22Rv1 (cell line): ENCODE results near the gene KRTAP27-1.

Experiments used
- H3K27ac ChIP-seq: fragments of 450-650 bp; 2 replicates; pipeline ENCODE4 v1.5.1; 2017
- ZFX ChIP-seq: fragments of 450-650 bp; IDR thresholded peaks from 2 replicates; pipeline ENCODE4 v1.6.1; 2017; ENCODE audit warnings: antibody characterized with exemption, borderline replicate concordance
- TF ChIP-seq, protein P1 (sequence below): fragments of 450-650 bp; IDR thresholded peaks from 2 replicates; pipeline ENCODE4 v1.5.1; 2017; ENCODE audit warnings: mild to moderate bottlenecking

The KRTAP27-1 gene

DNA sequence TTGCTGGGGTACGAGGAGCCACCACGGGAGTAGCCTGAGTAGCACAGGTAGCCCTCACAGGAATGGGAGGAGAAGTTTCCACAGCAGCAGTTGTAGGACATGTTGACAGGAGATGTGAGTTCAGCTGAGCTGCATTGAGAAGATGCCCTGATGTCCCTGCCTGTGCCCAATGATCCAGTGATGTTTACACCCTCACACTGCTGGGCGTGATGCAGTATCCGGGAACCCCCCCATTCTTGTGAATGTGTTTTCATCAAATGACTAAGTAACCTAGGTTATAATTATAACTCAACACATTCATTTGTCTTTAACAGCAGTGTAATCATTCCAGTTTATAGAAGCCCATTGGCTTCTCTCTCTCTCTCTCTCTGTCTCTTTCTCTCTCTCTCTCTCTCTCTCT is 11.0 kb upstream of the KRTAP27-1 start, which contains the start of gene KRTAP23-1:
KRTAP23-1 (minus strand) TSS at position 101 of the 400 bp plus-strand sequence; CDS start at position 101, 0 bp downstream.
- H3K27ac ChIP-seq, result no peak within 1 kb of the TSS
- no peak for TF ChIP-seq ZFX
- TF ChIP-seq, protein P1, sequence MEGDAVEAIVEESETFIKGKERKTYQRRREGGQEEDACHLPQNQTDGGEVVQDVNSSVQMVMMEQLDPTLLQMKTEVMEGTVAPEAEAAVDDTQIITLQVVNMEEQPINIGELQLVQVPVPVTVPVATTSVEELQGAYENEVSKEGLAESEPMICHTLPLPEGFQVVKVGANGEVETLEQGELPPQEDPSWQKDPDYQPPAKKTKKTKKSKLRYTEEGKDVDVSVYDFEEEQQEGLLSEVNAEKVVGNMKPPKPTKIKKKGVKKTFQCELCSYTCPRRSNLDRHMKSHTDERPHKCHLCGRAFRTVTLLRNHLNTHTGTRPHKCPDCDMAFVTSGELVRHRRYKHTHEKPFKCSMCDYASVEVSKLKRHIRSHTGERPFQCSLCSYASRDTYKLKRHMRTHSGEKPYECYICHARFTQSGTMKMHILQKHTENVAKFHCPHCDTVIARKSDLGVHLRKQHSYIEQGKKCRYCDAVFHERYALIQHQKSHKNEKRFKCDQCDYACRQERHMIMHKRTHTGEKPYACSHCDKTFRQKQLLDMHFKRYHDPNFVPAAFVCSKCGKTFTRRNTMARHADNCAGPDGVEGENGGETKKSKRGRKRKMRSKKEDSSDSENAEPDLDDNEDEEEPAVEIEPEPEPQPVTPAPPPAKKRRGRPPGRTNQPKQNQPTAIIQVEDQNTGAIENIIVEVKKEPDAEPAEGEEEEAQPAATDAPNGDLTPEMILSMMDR, result no peak

DNA sequence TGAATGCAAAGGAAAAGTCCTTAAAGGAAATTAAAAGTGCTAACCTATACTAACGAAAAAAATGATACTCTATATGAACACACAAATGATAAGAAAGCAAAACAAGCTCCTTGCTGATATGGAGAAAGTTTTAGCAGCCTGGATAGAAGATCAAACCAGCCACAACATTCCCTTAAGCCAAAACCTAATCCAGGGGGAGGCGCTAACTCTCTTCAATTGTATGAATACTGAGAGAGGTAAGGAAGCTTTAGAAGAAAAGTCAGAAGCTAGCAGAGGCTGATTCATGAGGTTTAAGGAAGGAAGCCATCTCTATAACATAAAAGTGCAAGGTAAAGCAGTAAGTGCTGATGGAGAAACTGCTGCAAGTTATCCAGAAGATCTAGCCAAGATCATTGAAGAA is 7.5 kb upstream of the KRTAP27-1 start:
- no peak overlapping the region for H3K27ac ChIP-seq
- TF ChIP-seq, protein P1, result no peak
- no peak for TF ChIP-seq ZFX

DNA sequence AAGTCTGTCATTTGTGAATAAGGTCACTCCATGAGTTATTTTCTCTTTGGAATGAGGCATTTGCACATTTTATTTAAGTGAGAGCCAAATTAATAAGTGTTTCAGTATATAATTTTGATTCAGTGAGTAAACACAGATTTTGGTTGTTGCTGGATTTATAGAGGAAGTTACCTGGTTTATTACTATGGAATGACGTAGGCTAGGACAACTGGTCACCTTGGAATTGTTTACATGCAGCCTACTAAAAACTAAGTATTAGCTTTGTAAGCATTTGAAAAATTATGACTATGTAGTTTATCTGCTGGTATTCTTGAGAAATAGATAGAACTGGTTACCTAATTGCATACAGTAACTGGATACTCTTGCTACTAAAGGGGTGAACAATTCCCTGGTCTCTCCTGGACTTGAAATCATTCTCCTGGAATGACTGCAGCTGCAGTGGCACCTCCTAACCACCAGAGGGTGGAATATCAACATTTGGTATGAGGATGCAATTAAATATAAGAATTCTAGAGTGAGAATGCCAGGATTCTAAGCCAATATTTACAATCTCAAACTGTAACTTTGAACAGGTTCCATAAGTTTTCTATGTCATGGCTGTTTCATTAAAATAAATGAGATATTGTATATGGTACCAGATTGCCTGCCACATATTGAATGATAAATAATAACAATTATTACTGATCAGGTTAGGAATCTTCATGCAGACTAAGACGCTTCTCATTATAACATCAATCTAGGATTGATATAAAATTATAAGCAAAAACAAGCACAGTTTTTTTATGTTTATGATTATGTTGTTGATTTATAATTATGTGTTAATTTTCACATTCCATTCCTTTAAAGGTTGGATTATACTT is 3.5 kb upstream of the KRTAP27-1 start:
- TF ChIP-seq, protein P1, result peak; percentile 85
- TF ChIP-seq ZFX, result no peak
- H3K27ac ChIP-seq, result no peak overlapping the region

DNA sequence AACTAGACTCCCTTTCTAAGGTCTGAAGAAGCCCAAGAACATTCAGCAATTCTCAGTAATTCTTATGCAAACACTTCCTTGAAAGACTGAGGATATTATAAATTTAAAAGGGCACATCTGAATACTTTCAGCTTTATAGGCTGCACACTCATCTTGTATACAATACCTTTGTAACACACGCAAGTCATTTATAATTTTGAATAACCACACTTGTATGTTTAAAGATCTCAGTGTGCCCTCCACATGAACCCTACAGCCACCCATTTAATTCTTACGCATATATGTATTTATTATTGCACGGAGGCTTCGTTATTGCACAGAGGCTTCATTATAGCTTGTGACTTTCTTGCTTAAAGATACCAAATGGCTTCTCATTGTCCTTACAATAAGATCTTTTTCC is 1.2 kb upstream of the KRTAP27-1 start:
- H3K27ac ChIP-seq, result no peak overlapping the region
- no peak for TF ChIP-seq ZFX
- TF ChIP-seq, protein P1, result no peak

DNA sequence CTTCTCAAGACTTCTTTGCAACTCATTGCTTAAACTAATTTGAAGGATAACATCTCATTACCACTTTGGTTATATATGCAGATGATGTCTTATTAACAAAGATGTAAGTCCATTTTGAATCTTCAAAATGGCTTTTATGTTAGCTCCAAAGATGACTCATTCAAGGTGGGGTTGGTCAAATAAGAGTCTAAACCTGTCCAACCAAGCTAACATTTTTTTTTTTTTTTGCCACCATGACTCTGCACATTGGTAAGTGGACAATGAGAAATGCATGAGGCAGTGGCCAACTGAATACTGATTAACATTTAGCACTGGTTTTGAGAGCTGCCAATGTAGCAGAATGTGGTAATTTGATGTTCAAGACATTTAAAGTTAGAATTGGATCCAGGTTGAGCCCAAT is 278 bp upstream of the KRTAP27-1 start:
- no peak overlapping the region for H3K27ac ChIP-seq
- TF ChIP-seq ZFX, result no peak
- TF ChIP-seq, protein P1, result no peak

DNA sequence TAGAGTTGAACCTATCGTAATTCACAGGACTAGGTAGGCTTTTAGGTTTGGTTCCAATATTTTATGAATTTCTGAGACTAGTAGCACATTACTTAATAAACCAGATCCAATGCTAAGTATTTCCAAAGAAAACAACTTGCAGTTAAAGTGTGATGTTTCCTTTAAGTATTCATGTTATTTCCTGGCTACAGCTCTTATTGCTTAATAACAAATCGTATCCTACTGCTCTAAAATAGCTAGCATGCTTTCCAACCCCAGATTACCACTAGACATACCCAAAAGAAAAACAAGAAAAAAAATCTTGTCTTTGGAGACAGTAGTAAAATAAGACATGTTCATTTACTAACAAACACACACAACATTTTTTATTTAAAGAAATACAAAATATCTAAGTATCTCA is 898 bp downstream of the KRTAP27-1 start:
- TF ChIP-seq ZFX, result no peak
- TF ChIP-seq, protein P1, result no peak
- H3K27ac ChIP-seq, result no peak overlapping the region

DNA sequence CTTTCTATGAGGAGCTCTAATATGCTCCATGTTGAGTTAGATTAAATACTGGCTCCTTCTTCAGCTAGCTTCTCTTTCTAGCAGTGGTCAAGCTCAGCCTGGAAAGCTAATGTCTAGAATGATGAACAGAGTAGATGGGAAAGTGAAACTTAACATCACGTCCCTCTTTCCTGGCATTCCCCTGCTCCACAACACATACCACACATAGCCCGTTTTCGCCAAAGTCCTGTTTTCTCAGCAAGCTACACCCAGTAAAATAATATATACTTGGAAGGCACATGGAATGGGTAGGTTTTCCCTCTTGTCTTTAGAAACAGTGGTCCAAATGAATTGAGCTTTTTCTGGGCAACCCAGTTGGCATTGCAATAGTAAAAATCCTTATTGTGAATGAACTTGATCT is 3.8 kb downstream of the KRTAP27-1 start:
- no peak overlapping the region for H3K27ac ChIP-seq
- TF ChIP-seq, protein P1, result no peak
- no peak for TF ChIP-seq ZFX
